Peyer's patch (tissue), 4 donors: ENCODE results near the gene DTWD2. TPM values are rescaled to one million over a fixed set of nuclear protein-coding genes. Genes with fewer than 3 reads are reported as not detected.
"Not testable (repeated sequence)": the region's sequence is repeated elsewhere in the genome, so short reads cannot be mapped to it uniquely, and the experiment has no call there.

ENCODE experiments used
- DNase-seq, 3 donors: peaks; one replicate each; pipeline ENCODE4 v3.0.0-alpha.2; 2017 to 2019
- H3K27ac ChIP-seq, 4 donors: fragments of 200-600 bp; sonication (generic); one replicate each; pipeline ENCODE4 v1.5.1; 2016 to 2019
- H3K27me3 ChIP-seq, 2 donors: fragments of 200-600 bp; sonication (generic); one replicate each; pipeline ENCODE4 v1.5.1; 2019
- H3K36me3 ChIP-seq, 3 donors: fragments of 200-600 bp; sonication (generic); one replicate each; pipeline ENCODE4 v1.5.1; 2016 to 2019
- H3K4me1 ChIP-seq, 4 donors: fragments of 200-600 bp; sonication (generic); one replicate each; pipeline ENCODE4 v1.5.1; 2016 to 2019
- H3K4me3 ChIP-seq, 4 donors: fragments of 200-600 bp; sonication (generic); 1 replicate in 3 of 4; 2 replicates in 1 of 4; pipeline ENCODE4 v1.5.1; 2016 to 2019; ENCODE audit warnings: mild to moderate bottlenecking in 1 of 4
- H3K9me3 ChIP-seq, 4 donors: fragments of 200-600 bp; sonication (generic); one replicate each; pipeline ENCODE4 v1.5.1; 2016 to 2019; ENCODE audit warnings: mild to moderate bottlenecking in 1 of 4
- POLR2A ChIP-seq, 2 donors: fragments of 450-650 bp; IDR thresholded peaks; one replicate each; pipeline ENCODE4 v1.5.1; 2017; ENCODE audit warnings: antibody characterized with exemption in 2 of 2, mild to moderate bottlenecking in 2 of 2, moderate library complexity in 2 of 2
- total RNA-seq, 4 donors: library from RNA; depleted of rRNA; stranded (reverse); fragments of >200 nt; gene quantifications; one replicate each; pipeline ENCODE4 v1.1.0, GENCODE V29; 2016
- TF ChIP-seq, protein P1 (sequence below), 6 experiments: fragments of 450-650 bp in 4 of 6; fragments of 200-600 bp in 2 of 6; sonication (generic) in 1 of 6; IDR thresholded peaks; one replicate each; pipeline ENCODE4 v1.5.1; 2017 to 2019; ENCODE audit warnings: antibody characterized with exemption in 6 of 6, mild to moderate bottlenecking in 3 of 6, moderate library complexity in 1 of 6

DTWD2 gene
- total RNA-seq, 4 donors from 2014 or later: 9.9 to 15.6 (median 11.3) TPM

DNA sequence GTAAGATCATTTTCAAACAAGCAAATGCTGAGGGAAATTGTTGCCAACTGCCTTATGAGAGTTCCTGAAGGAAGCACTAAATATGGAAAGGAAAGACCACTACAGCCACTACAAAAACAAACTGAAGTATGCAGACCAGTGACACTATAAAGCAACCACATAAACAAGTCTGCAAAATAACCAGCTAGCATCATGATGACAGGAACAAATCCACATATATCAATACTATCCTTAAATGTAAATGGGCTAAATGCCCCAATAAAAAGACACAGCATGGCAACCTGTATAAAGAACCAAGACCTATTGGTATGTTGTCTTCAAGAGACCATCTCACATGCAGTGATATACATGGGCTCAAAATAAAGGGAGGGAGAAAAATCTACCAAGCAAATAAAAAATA, 113.2 kb downstream of the DTWD2 start:
- no peaks in the 10 kb centered on the region for H3K4me1 ChIP-seq
- no peaks in the 10 kb centered on the region for H3K27me3 ChIP-seq
- DNase-seq: no peak
- no peak overlapping the region for H3K27ac ChIP-seq
- peaks cover 0 to 6% (median 0%) of the 10 kb centered on the region in 4 donors for H3K9me3 ChIP-seq
- H3K4me3 ChIP-seq: no peak overlapping the region
- H3K36me3 ChIP-seq: no peaks in the 10 kb centered on the region
- TF ChIP-seq, protein P1, sequence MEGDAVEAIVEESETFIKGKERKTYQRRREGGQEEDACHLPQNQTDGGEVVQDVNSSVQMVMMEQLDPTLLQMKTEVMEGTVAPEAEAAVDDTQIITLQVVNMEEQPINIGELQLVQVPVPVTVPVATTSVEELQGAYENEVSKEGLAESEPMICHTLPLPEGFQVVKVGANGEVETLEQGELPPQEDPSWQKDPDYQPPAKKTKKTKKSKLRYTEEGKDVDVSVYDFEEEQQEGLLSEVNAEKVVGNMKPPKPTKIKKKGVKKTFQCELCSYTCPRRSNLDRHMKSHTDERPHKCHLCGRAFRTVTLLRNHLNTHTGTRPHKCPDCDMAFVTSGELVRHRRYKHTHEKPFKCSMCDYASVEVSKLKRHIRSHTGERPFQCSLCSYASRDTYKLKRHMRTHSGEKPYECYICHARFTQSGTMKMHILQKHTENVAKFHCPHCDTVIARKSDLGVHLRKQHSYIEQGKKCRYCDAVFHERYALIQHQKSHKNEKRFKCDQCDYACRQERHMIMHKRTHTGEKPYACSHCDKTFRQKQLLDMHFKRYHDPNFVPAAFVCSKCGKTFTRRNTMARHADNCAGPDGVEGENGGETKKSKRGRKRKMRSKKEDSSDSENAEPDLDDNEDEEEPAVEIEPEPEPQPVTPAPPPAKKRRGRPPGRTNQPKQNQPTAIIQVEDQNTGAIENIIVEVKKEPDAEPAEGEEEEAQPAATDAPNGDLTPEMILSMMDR (IDR thresholded peaks at IDR 0.05): no peak
- TF ChIP-seq POLR2A (IDR thresholded peaks at IDR 0.05): no peak

DNA sequence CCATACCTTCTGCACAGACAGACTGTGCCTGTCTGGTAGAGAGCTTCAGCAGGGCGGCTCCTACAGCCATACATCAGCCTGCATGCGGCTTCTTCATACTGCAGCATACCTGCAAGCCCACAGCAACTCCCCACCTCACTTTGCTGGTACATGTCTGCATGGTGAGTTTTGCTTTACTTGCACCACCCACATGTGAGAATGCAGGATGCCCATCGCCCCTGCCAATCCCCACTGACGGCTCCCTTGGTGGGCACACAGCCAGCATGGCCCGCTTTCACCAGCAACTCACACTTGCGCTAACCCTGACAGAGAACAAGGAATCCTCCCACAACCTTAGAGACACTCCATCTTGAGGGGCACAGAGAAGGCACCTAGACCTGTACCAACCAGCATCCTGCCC, 114.9 kb downstream of the DTWD2 start:
- Histone ChIP-seq H3K9me3 (peaks cover 0 to 6% (median 0%) of the 10 kb centered on the region in 4 donors), H3K27me3 (no peaks in the 10 kb centered on the region), H3K4me3 (no peak overlapping the region), H3K36me3 (no peaks in the 10 kb centered on the region), H3K27ac (no peak overlapping the region), H3K4me1 (no peaks in the 10 kb centered on the region)
- no peak for DNase-seq
- TF ChIP-seq, protein P1 (IDR thresholded peaks at IDR 0.05): no peak

DNA sequence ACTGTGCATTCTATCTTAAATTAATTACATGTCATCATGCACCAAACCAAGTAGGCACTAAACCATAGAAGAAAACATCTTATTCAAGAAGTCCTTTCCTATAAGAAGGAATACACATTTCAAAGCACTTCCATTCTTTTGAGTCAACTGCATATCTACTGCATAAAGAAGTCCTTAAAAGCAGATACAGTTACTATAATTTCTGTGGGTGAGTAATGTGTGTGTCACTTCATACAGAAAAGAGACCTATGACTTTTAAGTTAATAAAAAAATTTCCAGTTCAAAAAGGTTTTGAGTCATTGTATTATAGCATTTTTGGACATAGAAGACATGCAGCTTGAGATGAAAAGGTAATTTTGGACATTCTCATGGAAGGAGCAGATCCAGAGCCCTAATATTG, 125.0 kb downstream of the DTWD2 start:
- no peak overlapping the region for H3K4me3 ChIP-seq
- H3K9me3 ChIP-seq: no peaks in the 10 kb centered on the region
- no peaks in the 10 kb centered on the region for H3K36me3 ChIP-seq
- H3K27ac ChIP-seq: no peak overlapping the region
- DNase-seq: no peak
- no peaks in the 10 kb centered on the region for H3K4me1 ChIP-seq
- H3K27me3 ChIP-seq: no peaks in the 10 kb centered on the region
- TF ChIP-seq, protein P1 (IDR thresholded peaks at IDR 0.05): no peak
- TF ChIP-seq POLR2A (IDR thresholded peaks at IDR 0.05): no peak

DNA sequence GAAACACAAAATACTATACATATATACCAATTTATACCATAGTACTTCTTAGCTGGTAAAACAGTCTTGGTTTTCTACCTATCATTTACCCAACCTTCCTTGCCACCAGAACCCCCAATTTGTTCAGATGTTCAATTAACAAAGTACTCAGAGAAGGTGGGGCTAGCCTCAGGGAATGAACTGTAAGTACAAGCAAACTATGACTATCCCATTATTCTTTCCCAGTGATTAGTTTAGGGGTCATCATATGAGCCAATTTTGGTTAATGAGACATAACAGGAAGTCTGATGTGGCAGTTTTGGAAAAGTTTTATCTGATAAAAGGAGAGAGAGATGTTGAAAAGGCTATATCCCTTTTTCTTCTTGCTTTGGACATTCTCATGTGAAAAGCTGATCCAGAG, 125.8 kb downstream of the DTWD2 start:
- no peaks in the 10 kb centered on the region for H3K36me3 ChIP-seq
- no peaks in the 10 kb centered on the region for H3K9me3 ChIP-seq
- H3K27ac ChIP-seq: no peak overlapping the region
- DNase-seq: no peak
- no peak for TF ChIP-seq POLR2A (IDR thresholded peaks at IDR 0.05)
- TF ChIP-seq, protein P1 (IDR thresholded peaks at IDR 0.05): no peak
- H3K4me3 ChIP-seq: no peak overlapping the region
- H3K4me1 ChIP-seq: no peaks in the 10 kb centered on the region
- H3K27me3 ChIP-seq: no peaks in the 10 kb centered on the region

DNA sequence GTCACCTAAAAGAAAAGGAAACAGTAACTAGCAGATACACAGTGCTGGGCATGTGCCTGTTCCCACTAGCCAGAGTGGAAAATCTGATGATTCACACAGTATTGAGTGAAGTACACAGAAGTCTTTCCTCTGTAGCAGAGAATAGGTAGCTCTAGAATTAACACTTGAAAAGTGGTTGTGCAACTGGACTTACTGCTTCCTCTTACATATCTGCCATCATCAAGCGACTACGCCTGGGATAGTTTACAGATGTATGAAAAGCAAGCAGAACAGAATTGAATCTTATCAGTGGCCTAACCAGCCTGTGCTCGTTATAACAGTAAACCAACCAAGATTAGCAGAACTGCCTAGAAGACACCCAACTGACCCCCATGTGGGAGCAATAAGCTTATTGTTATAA, 130.6 kb downstream of the DTWD2 start:
- DNase-seq: no peak
- Histone ChIP-seq H3K9me3 (no peaks in the 10 kb centered on the region), H3K4me3 (no peak overlapping the region), H3K27ac (no peak overlapping the region), H3K27me3 (no peaks in the 10 kb centered on the region), H3K36me3 (no peaks in the 10 kb centered on the region), H3K4me1 (no peaks in the 10 kb centered on the region)
- TF ChIP-seq POLR2A (IDR thresholded peaks at IDR 0.05): no peak

DNA sequence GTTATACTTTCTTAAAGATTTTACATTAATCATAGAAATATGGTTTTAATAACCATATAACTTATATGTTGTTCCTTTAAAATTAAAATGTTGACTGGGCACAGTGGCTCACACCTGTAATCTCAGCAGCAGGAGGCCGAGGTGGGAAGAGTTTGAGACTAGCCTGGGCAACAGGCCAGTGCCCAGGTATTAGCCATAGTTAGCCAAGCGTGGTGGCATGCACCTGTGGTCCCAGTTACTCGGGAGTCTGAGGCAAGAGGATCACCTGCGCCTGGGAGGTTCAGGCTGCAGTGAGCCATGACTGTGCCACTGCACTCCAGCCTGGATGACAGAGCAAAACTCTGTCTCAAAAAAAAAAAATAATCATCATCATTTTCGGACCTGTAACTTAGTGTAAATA, 133.5 kb downstream of the DTWD2 start:
- Histone ChIP-seq H3K36me3 (no peaks in the 10 kb centered on the region), H3K4me3 (no peak overlapping the region), H3K27me3 (no peaks in the 10 kb centered on the region), H3K4me1 (no peaks in the 10 kb centered on the region), H3K9me3 (peaks cover 0 to 3% (median 0%) of the 10 kb centered on the region in 4 donors), H3K27ac (no peak overlapping the region)
- TF ChIP-seq, protein P1 (IDR thresholded peaks at IDR 0.05): no peak
- no peak for TF ChIP-seq POLR2A (IDR thresholded peaks at IDR 0.05)
- no peak for DNase-seq

DNA sequence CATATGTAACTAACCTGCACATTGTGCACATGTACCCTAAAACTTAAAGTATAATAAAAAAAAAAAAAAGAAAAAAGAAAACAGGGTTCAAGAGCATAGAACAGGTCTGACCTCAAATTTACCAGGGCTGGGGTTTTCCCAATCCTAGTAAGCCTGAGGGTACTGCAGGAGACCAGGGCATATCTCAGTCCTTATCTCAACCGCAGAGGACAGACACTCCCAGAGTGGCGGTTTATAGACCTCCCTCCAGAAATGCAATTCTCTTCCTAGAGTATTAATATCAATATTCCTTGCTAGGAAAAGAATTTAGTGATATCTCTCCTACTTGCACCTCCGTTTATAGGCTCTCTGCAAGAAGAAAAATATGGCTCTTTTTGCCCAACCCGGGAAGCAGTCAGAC, 136.6 kb downstream of the DTWD2 start:
- H3K36me3 ChIP-seq, DNase-seq, H3K9me3 ChIP-seq, H3K4me3 ChIP-seq, H3K27me3 ChIP-seq, H3K27ac ChIP-seq, H3K4me1 ChIP-seq: not testable (repeated sequence)

DNA sequence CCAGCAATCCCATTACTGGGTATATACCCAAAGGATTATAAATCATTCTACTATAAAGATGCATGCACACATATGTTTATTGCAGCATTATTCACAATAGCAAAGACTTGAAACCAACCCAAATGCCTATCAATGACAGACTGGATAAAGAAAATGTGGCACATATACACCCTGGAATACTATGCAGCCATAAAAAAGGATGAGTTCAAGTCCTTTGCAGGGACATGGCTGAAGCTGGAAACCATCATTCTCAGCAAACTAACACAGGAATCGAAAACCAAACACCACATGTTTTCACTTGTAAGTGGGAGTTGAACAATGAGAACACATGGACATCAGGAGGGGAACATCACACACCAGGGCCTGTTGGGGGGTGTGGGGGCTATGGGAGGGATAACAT, 138.8 kb downstream of the DTWD2 start:
- H3K4me3 ChIP-seq: not testable (repeated sequence)

More for the DNA sequence above, 138.8 kb downstream of the DTWD2 start:
- H3K36me3 ChIP-seq, DNase-seq, H3K27me3 ChIP-seq, H3K4me1 ChIP-seq, H3K9me3 ChIP-seq, H3K27ac ChIP-seq: not testable (repeated sequence)
